DOHH2 (cell line): ENCODE measurements around the gene LRRC55.

Source experiments
- CTCF ChIP-seq: fragments of 200-600 bp; sonication (generic); IDR thresholded peaks from one replicate; pipeline ENCODE4 v1.5.1; 2014; ENCODE audit warnings: antibody characterized with exemption, mild to moderate bottlenecking, low read depth, low read length; ENCODE audit not compliant: poor library complexity, severe bottlenecking
- EZH2phosphoT487 ChIP-seq: fragments of 200-600 bp; sonication (generic); IDR thresholded peaks from 2 replicates; pipeline ENCODE4 v1.6.1; 2017; ENCODE audit warnings: borderline replicate concordance, mild to moderate bottlenecking, antibody characterized with exemption, low read length, moderate library complexity, mixed read lengths

GRCh38 chr11:57219021-57219627 is 37.4 kb downstream of the LRRC55 start:
- no peak for TF ChIP-seq CTCF
- TF ChIP-seq EZH2phosphoT487 = no peak
